ENCODE data around the gene MBLAC1. TPM values are rescaled to one million over a fixed set of nuclear protein-coding genes. Genes with fewer than 3 reads are reported as not detected.

The MBLAC1 gene
- total RNA-seq, 1 donor from 2014 or later: 4.9 TPM

DNA sequence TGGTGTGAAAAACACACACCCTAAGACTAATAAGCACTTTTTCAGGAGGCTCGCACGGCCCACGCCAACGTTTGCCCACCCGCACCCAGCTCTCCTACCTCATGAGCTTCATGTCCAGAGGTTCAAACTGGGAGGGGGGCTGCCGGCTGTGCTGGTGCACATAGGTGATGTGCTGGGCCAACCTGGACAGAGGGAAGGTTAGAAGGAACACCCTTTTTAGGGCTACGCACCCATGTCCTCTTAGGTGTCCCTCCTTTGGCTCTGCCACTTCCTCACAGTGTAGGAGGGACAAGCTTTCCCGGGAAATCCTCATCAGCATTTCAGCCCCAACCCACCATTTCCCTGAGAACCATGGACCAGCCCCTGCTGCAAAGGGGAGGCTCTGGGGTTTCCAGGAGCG lies 31.5 kb upstream of the MBLAC1 start:
- FAIRE-seq (no peak), DNase-seq (ENCODE audit: low spot score in 2 of 2) (no peak)

DNA sequence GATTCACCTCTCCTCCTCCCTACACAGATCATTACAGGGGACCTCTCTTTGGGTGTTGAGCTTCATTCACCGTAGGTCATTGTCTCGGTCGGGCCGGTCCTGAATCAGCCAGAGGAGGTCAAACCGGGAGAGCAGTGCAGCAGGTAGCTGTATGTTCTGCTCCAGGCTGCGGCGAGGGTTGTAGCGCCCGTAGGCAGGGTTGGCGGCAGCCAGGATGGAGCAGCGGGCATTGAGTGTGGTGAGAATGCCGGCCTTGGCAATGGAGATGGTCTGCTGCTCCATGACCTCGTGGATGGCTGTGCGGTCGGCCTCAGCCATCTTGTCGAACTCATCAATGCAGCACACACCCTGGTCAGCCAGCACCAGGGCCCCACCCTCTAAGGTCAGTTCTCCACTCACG lies 31.1 kb upstream of the MBLAC1 start:
- DNase-seq (ENCODE audit: low spot score in 2 of 2) (no peak), FAIRE-seq (no peak)

DNA sequence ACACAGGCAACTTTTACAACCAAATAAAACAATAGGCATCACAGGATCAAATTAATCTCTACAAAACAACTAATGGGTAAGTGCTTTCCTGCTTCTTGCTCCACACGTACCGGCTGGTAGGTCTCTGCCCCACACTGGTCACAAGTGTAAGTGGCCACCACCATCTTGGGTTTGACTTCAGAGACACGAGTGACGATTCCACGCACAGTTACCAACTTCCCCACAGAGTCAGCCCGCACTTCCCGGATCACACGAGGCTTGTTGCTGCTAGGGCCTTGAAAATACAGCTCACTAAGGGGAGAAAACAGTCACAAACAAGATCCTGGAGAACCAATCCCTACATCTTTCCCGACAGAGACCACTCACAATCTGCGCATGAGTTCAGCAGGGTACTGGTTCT lies 27.9 kb upstream of the MBLAC1 start:
- FAIRE-seq: no peak

DNA sequence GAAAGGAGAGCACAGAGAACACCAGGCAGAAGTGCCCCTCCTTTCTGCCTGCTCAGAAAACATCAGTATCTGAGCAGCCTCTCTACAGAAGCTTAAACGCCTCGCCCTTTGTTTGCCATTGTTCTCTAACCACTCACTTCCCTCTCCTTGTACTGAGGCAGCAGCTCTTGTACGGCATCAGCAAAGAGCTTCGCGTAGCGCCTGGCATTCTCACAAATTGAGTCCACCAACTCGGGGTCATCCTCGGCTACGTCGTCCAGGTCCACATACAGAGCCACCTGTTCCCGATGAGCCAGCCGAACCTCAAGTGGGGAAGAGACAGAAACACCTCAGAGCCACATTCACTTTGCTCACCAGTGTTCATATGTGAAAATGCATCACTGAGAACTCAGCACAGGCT lies 27.3 kb upstream of the MBLAC1 start:
- no peak for FAIRE-seq

More for the DNA sequence above, 27.9 kb upstream of the MBLAC1 start:
- DNase-seq (ENCODE audit: low spot score in 2 of 2): no peak

DNA sequence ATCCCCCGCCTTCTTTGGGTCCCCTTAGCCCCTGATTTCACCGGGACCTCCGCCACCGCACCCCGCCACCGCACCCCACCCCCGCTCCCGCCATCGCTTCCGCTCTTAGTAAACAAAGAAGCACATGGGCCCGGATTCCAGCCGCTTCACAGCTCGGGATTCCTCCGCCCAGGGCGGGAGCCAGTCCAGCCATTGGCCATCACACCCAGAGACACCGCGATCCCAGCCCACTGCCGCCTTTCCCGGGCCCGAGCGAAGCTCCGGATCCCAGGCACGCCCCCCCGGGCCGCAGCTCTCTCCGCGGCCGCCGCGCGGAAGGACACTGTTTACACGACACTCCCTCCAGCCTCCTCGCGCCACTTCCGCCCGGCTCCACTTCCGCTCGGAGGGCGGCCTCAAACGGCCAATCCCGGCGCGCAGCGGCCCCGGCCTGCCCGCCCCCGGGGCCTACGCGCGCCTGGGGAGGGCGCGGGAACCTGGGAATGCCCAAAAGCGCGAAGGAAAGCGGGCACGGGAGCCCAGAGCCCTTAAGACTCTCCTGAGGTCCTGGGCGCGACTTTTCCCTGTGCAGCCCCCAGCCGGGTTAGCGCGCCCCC lies 26.2 kb upstream of the MBLAC1 start:
- DNase-seq (ENCODE audit: low spot score in 2 of 2): peak; percentile 93 to 94
- FAIRE-seq: no peak

More for the DNA sequence above, 27.3 kb upstream of the MBLAC1 start:
- no peak for DNase-seq (ENCODE audit: low spot score in 2 of 2)

DNA sequence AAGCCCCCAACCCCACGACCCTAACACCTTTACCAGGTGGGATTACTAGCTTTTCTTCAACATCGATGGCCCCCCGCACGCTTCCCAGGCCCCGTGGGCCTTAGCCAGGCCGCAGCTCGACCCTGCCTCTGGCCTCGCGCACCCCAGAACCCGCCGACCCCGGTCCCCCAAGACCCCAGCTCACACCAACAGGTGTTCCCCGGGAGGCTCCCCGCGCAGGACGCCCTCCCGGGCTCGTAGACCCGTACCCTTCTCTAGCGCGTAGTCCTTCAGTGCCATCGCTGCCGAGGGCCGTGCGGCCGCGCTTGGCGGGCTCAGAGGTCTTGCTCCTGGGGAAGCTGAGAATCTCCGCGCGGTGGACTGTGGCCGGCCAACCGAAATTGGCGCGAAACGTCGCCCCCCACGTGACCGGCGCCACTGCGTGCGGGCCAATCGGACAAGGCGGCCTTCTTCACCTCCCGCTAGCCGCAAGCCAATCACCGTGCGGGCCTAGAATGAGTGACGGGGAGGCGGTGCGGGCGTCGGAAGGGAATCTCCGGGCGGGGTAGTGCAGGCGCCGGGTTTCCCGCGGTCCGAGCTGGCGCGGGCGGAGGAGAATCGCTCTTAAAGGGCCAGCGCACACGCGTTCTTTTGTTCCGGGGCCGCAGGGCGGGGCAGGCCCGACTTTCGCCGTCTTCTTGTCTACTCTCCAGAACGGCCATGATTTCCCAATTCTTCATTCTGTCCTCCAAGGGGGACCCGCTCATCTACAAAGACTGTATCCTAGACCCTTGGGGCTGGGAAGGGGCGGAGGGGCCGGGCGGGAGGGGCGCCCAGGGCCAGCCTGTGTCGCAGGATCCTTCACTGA lies 25.5 kb upstream of the MBLAC1 start, which contains the start of the genes AP4M1 and MCM7:
Gene AP4M1, plus strand, starts transcription at position 628 of the 847 bp plus-strand sequence. Its CDS starts 72 bp downstream, at position 700.
Gene MCM7, minus strand, starts transcription at position 382 of the 847 bp plus-strand sequence. Its CDS starts 103 bp downstream, at position 279.
- FAIRE-seq (peak; percentile 24), DNase-seq (ENCODE audit: low spot score in 2 of 2) (peak; percentile 98 to 99)

DNA sequence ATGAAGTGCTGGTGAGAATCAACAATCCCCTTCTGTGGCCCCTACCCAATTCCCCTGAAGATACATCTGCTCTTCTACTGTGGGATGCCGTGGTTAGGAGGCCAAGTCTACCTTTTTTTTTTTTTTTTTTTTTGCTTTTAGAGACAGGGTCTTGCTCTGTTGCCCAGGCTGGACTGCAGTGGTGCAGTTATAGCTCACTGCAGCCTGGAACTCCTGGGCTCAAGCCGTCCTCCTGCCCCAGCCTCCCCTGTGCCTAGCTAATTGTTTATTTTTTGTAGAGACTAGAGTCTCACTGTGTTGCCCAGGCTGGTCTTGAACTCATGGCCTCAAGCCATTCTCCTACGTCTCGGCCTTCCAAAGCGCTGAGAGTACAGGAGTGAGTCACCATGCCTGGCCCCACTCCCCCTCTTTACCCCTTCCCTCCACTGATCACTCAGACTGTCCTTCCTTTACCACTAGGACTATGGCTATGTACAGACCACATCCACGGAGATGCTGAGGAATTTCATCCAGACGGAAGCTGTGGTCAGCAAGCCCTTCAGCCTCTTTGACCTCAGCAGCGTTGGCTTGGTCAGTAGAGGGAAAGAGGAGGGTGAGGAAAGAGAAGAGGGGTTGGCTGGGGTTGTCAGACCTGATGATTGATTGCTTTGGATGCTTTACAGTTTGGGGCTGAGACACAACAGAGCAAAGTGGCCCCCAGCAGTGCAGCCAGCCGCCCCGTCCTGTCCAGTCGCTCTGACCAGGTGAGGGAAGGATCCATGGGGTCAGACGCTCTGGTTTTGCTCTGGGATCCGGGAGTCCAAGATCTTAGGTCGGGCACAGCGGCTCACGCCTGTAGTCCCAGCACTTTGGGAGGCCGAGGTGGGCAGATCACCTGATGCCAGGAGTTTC lies 23.6 kb upstream of the MBLAC1 start:
- FAIRE-seq: no peak
- no peak for DNase-seq (ENCODE audit: low spot score in 2 of 2)

DNA sequence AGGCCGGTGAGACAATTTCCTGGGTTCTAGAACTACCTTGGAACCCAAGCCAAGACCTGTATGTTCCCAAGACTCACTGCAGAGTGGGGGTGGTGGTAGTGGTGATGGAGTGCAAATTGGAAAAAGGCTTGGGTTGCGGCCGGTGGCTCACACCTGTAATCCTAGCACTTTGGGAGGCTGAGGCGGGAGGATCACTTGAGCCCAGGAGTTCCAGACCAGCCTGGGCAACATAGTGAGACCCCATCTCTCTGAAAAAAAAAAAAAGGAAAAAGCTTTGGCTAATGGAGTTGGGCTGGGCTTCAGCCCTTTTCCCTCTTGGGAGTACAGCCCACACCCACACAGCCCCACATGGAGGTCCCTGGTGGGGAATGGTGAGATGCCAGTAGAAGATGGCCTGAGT lies 21.2 kb upstream of the MBLAC1 start:
- DNase-seq (ENCODE audit: low spot score in 2 of 2) (no peak), FAIRE-seq (no peak)

DNA sequence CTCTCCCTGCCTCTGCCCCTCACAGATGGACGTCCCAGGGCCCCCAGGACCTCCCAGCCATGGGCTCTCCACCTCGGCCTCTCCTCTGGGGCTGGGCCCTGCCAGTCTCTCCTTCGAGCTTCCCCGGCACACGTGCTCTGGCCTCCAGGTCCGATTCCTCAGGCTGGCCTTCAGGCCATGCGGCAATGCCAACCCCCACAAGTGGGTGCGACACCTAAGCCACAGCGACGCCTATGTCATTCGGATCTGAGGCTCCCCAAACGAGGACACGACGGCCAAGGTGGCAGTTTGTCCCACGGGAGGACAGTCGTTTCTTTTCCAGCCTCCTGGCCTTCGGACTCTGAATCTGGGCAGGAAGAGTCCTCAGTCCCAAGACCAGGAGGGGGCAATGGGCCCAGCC lies 20.1 kb upstream of the MBLAC1 start:
- DNase-seq (ENCODE audit: low spot score in 2 of 2) (no peak), FAIRE-seq (no peak)

DNA sequence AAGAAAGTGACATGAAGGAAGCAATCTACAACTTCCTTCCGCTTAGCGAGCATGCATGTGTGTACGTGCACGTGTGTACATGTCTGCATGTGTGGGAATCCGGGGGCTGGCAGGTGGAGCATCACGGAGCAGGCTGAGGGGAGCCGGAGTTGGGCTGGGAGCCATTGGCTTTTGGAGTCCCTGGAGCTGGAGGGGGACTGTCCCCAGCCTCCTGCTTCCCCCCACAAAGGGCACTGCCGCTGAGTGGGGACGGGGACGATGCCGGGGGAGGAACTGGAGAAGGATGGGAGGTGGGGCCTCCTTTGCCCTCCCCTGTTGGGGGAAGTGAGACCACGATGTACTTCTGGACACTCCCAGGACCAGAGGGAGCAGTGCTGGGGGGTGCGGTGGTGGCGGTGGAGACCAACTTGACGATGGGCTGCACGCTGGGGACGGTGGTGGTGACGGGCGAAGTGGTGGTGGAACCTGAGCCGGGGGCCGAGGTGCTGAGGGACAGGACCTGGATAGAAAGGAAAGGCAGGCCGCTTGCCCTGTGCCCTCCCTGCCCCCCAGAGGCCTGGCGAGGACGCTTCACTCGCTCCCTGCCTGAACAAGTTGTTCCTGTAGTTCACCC lies 19.5 kb upstream of the MBLAC1 start:
- DNase-seq (ENCODE audit: low spot score in 2 of 2) (no peak), FAIRE-seq (no peak)

DNA sequence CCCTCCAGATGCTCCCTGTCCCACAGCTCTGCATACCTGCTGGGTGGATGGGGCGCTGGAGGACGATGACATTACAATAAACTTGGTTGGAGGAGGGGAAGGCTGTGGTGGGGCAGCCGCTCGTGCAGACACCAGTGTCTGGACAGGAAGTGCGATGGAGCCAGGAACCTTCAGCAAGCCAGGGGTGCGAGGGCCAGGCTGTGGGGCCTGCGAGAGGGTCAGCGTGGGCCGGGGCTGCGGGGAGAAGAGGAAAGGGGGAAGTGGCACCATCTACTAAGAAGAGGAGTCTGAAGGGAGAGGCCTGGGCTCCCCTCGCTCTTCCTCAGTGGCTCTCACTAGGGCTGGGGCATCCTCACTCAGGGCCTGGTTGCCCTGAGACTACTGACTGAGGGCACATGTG lies 18.9 kb upstream of the MBLAC1 start:
- DNase-seq (ENCODE audit: low spot score in 2 of 2): no peak
- no peak for FAIRE-seq

DNA sequence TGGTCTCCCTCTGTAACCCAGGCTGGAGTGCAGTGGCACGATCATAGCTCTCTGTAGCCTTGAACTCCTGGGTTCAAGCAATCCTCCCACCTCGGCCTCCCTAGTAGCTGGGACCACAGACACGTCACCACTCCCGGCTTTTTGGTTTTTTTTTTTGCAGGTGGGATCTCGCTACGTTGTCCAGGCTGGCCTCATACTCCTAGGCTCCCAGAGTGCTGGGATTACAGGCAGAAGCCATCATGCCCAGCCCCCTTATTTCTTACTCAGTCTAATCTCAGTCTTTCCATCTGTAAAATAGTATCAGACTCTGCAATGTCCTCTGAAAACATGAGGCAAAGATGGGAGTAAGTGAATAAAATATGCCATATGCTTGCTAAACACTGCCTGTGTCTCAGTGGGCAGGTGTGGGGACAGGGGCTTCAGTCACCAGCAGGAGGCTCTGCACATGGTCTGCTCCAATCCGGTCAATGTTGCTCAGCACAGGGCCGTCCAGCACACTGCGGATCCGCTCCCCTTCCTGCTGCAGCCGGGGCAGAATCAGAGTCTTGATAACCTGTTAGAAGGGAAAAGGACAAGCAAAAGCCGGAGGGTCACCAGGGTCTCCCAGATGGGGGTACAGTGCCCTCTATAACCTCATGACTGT lies 17.1 kb upstream of the MBLAC1 start:
- no peak for FAIRE-seq
- no peak for DNase-seq (ENCODE audit: low spot score in 2 of 2)

DNA sequence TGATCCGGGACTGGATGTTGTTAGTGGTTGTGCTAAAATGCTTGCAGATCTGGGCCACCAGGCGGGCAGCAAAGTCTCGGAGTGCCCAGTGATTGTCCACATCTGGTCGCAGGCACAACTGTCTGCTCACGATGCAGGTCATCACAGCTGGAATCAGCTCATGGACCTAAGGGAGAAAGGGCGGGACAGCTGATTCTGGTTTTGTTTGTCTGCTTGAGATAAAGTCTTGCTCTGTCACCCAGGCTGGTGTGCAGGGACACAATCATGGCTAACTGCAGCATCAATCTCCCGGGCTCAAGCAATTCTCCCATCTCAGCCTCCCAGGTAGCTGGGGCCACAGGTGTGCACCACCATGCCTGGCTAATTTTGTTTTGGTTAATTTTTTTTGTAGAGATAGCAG lies 15.6 kb upstream of the MBLAC1 start:
- DNase-seq (ENCODE audit: low spot score in 2 of 2) (no peak), FAIRE-seq (no peak)

DNA sequence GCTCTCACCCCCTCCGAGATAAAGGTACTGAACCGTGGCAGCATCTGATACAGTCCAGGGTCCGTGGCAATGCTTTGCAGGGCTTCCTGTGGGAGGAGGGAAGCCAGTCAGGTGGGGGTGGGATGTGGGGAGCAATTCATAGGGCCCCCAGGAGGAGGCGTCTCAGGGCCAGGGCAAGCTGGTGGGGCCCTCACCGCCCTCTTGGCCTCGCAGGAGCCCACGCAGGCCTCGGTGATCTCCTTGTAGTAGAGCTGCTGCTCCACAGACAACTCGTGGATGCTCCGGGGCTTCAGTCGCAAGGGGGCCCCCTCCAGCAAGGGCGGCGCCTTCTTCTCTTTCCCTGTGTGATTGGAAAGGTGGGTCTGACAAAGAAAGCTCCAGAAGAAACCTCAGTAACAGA lies 14.9 kb upstream of the MBLAC1 start:
- no peak for FAIRE-seq

DNA sequence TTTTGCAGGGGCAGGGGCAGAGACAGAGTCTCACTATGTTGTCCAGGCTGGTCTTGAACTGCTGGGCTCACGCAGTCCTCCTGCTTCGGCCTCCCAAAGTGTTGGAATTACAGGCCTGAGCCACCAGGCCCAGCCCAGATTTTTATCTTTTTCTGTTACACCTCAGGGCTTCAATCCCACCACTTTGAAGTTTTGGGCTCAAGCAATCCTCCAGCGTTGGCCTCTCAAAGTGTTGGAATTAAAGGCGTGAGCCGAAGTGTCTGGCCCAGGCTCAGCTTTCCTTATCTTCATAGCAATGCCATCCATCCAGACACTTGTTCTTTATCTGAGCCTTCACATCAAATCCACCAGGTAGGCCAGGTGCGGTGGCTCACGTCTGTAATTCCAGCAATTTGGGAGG lies 11.7 kb upstream of the MBLAC1 start:
- no peak for FAIRE-seq

More for the DNA sequence above, 14.9 kb upstream of the MBLAC1 start:
- DNase-seq (ENCODE audit: low spot score in 2 of 2): no peak

DNA sequence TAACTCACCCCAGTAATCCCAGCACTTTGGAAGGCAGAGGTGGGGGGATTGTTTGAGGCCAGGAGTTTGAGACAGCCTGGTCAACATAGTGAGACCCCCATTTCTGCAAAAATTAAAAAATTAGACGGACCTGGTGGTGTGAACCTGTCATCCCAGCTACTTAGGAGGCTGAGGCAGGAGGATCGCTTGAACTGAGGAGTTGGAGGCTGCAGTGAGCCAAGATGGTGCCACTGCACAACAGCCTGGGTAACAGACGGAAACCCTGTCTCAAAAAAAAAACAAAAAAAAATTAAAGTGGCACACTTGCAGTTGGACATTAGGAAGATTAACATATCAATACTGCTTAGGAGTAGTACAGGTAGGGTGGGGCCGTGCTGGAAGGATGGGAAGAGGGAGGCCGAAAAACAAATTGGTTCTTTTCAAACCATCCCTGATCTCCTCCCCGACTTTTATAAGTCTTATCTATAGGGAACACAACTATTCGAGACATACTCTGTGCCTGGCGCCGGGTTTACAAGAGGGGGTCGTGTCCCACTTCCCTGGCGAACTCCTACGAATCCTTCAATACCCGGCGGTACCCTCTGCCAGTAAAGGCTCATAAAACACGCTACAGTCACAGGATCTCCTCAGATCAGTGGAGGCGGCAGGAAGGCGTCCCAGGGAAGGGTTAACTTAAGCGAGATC lies 8.2 kb upstream of the MBLAC1 start:
- FAIRE-seq: no peak
- no peak for DNase-seq (ENCODE audit: low spot score in 2 of 2)

More for the DNA sequence above, 11.7 kb upstream of the MBLAC1 start:
- no peak for DNase-seq (ENCODE audit: low spot score in 2 of 2)

DNA sequence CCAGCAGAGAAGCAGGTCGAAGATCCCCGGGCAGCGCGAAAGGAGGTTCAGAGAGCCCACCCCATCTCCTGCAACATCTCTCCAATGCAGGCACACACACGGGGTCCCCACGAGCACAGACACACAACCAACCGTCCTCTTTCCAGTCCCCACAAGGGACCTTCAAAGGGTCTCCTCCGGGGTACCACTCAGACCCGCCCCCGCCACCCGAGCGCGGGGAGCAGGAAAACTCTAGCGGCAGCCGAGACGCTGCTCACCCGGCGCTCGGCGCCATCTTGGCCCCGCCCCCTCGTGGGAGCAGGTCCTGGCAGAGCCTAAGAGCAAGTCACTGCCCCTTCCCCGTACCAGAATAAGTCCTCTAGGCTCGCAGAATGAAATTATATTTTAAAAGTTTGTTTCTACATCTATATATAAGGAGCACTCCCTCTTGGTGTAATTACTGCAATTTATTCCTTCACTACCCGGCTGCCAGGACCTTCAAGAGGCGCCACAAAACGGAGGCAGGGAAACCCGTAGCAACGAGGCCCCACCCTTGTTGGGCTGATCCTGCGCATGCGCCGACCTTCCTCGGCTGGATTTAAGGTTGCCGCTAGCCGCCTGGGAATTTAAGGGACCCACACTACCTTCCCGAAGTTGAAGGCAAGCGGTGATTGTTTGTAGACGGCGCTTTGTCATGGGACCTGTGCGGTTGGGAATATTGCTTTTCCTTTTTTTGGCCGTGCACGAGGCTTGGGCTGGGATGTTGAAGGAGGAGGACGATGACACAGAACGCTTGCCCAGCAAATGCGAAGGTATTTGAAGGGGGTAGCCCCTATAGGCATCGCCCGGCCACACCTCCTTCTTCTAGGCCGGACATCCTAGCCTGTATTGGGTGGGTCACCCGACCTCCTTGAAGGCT lies 7.4 kb upstream of the MBLAC1 start, which contains the start of the genes CNPY4 and TAF6:
Gene CNPY4, plus strand, starts transcription at position 563 of the 898 bp plus-strand sequence. Its CDS starts 111 bp downstream, at position 674.
Gene TAF6, minus strand, starts transcription at position 287 of the 898 bp plus-strand sequence. CDS start 5,149 bp downstream, outside the sequence.
- peak; percentile 91 to 98 for DNase-seq (ENCODE audit: low spot score in 2 of 2)
- FAIRE-seq: no peak

Measured in frontal cortex (tissue), 4 donors.